ENCODE measurements around the gene PIGZ.

PIGZ gene

DNA sequence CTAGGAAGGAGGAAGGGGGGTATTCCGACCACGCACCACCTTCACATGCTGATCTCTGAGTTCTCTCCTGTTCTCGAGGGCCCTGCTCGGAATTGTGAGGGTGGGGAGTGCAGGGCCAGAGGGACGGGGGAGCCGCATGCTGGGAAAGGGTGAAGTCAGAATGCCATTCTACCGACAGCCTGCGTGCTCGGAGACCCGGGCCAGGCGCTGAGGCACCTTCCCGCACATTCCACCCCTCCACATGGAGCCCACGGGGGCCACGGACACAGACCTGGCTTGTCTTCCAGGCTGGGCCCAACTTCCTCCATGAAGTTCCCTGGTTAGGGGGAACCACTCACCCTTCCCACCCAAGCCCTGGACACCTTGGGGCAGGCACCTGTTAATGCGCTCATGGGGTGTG lies 28.7 kb upstream of the PIGZ start:
- POLR2A ChIA-PET, result no interaction called here
- TF ChIP-seq, protein P1, sequence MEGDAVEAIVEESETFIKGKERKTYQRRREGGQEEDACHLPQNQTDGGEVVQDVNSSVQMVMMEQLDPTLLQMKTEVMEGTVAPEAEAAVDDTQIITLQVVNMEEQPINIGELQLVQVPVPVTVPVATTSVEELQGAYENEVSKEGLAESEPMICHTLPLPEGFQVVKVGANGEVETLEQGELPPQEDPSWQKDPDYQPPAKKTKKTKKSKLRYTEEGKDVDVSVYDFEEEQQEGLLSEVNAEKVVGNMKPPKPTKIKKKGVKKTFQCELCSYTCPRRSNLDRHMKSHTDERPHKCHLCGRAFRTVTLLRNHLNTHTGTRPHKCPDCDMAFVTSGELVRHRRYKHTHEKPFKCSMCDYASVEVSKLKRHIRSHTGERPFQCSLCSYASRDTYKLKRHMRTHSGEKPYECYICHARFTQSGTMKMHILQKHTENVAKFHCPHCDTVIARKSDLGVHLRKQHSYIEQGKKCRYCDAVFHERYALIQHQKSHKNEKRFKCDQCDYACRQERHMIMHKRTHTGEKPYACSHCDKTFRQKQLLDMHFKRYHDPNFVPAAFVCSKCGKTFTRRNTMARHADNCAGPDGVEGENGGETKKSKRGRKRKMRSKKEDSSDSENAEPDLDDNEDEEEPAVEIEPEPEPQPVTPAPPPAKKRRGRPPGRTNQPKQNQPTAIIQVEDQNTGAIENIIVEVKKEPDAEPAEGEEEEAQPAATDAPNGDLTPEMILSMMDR (IDR thresholded peaks at IDR 0.05; ENCODE audit: insufficient read depth, low read length, missing control alignments), result no peak
- CTCF ChIA-PET, result interaction anchor here (1.0 to 1.6 kb wide), 2 partner anchors 14 to 189 kb away, joined by 3 to 6 read pairs; no protein-coding TSS in a partner anchor
- no peak for DNase-seq (ENCODE audit: low read depth, low spot score)
- no peak overlapping the region for H3K4me3 ChIP-seq (ENCODE audit: low read depth, low read length)

DNA sequence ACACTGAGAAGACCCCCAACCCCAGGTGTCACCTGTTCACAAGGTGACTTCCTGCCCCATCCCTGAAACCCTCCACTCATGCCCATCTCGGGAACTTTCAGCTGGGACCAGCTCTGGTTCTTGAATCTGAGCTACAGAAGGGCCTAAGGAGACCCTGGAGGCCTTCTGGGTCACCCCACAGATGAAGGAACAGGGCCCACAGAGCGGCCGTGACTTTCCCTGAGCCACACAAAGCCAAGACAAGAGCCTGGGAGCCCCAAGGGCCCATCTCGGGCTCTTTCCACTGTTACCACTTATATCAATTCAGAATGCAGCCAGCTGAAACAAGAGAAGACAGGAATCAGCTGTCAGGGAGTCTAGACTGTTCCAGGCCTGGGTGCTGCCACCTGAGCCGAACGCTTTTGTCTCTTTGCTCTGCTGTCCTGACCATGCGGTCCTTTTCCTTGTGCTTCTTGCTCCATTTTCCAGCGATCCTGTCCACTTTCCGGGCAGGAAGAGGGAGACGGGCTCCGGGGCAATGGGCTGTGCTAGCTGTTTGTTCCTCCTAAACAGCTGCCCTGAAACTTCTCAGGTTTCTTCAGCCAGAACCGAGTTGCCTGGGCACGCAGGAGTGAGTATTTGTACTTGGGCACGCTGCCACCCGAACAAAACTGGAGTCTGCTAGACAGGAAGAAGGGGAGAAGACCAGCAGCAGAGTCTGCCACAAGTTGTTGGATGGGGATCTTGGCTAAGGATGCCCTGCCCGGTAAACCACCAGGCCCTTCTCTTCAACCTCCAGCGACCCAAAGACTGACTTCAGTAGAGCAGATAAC lies 28.0 kb upstream of the PIGZ start:
- TF ChIP-seq, protein P1 (IDR thresholded peaks at IDR 0.05; ENCODE audit: insufficient read depth, low read length, missing control alignments), result no peak
- ChIA-PET CTCF (interaction anchor here (0.6 to 1.6 kb wide), 5 partner anchors 13 to 190 kb away, joined by 3 to 6 read pairs (median 3); no protein-coding TSS in a partner anchor), POLR2A (no interaction called here)
- no peak overlapping the region for H3K4me3 ChIP-seq (ENCODE audit: low read depth, low read length)
- no peak for DNase-seq (ENCODE audit: low read depth, low spot score)

DNA sequence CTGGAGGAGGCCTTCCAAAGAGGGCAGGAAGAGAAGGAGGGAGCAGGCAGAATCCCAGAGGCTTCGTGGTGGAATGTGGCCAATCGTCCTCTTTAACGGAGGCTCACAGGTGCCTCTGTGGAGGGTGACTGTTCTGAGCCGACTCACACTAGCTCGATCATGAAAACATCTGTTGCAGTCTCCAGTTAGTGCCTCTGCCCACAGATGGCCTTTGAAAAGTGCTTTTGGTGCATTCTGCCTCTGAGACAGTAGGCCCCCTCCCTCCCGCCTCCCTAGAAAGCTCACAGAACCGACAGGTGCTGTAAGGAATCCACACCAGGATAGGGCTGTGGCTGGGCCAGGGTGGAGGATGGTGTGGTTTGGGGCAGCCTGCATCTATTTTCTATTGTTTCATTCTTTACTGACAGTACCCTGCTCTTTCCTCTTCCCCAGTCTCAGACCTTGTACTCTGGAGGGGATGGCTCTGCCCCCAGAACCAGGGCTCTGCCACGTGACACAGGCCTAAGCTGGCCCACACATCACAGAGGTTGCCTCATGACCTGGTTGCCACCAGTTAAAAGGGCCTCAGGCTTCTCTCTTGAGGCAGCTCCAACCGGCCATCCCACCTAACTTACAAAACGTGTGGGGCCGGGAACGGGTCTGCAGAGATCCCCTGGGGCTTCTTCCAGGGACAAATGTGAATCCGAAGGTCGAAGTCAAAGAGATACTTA lies 27.2 kb upstream of the PIGZ start:
- H3K4me3 ChIP-seq (ENCODE audit: low read depth, low read length), result no peak overlapping the region
- ChIA-PET POLR2A (no interaction called here), CTCF (interaction anchor here (1.2 to 1.3 kb wide), 2 partner anchors 27 to 191 kb away, joined by 3 read pairs; no protein-coding TSS in a partner anchor)
- TF ChIP-seq, protein P1 (IDR thresholded peaks at IDR 0.05; ENCODE audit: insufficient read depth, low read length, missing control alignments), result no peak
- no peak for DNase-seq (ENCODE audit: low read depth, low spot score)

DNA sequence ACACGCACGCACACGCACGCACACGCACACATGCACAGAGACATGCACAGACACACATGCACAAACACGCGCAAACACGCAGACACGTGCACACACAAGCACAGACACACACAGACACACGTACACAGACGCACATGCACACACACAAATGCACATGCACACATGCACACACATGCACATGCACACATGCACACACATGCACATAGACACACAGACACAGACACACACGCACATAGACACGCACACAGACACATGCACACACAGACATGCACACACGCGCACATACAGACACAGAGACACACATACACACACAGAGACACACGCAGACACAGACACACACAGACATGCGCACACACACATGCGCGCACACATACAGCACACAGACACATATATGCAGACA lies 26.4 kb upstream of the PIGZ start:
- TF ChIP-seq, protein P1 (IDR thresholded peaks at IDR 0.05; ENCODE audit: insufficient read depth, low read length, missing control alignments), result no peak
- DNase-seq (ENCODE audit: low read depth, low spot score), result no peak
- ChIA-PET POLR2A (no interaction called here), CTCF (interaction anchor here (1.3 kb wide), 1 partner anchor 28 kb away, joined by 3 read pairs; no protein-coding TSS in a partner anchor)
- H3K4me3 ChIP-seq (ENCODE audit: low read depth, low read length), result no peak overlapping the region

DNA sequence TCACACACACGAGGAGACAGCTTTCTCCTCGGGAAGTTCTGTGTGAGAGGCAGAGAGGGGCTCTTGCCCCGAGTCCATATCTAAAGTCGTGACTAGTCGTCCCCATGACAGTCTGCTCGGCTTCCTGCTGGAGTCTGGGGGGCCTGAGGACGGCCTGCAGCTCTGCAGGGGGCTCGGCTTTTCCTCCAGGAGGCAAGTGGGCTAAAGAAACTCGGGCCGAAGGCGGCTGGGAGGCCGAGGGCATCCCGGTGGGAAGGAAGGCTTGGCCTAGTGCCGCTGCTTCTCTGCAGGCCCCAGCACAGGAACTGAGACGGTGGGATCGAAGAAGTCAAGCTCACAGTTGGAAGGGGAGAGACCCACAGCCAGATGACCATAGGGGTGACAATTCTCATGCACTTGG lies 25.4 kb upstream of the PIGZ start:
- ChIA-PET POLR2A (no interaction called here), CTCF (interaction anchor here (0.7 to 3.0 kb wide), 5 partner anchors 9 to 35 kb away, joined by 3 to 26 read pairs (median 4); partner anchors contain the start of gene MELTF)
- TF ChIP-seq, protein P1 (IDR thresholded peaks at IDR 0.05; ENCODE audit: insufficient read depth, low read length, missing control alignments), result no peak
- no peak for DNase-seq (ENCODE audit: low read depth, low spot score)
- H3K4me3 ChIP-seq (ENCODE audit: low read depth, low read length), result no peak overlapping the region
